GM12872 (cell line): ENCODE results near the gene BRIP1.

ENCODE experiments used
- TF ChIP-seq, protein P1 (sequence below): IDR thresholded peaks from 3 replicates; pipeline ENCODE4 v1.5.1; 2011; ENCODE audit warnings: low read depth, mild to moderate bottlenecking, low read length, moderate library complexity; ENCODE audit not compliant: insufficient read depth

The BRIP1 gene

DNA sequence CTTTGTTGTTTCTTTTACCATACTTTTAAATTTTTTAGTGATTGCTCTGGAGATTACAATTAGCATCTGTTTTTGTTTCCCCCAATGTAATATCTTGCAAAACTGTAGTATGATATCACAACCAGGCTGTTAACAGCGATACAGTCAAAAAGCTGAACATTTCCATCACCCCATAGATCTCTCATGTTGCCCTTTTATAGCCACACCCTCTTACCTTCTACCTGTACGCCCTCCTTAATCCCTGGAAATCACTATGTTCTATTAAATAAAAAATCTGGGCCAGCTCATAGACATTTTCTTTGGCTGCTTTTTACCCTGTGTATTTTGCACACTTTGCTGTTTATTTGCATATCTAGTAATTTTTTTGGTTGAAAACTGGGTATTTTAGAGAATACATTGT, 205.1 kb downstream of the BRIP1 start:
- TF ChIP-seq, protein P1, sequence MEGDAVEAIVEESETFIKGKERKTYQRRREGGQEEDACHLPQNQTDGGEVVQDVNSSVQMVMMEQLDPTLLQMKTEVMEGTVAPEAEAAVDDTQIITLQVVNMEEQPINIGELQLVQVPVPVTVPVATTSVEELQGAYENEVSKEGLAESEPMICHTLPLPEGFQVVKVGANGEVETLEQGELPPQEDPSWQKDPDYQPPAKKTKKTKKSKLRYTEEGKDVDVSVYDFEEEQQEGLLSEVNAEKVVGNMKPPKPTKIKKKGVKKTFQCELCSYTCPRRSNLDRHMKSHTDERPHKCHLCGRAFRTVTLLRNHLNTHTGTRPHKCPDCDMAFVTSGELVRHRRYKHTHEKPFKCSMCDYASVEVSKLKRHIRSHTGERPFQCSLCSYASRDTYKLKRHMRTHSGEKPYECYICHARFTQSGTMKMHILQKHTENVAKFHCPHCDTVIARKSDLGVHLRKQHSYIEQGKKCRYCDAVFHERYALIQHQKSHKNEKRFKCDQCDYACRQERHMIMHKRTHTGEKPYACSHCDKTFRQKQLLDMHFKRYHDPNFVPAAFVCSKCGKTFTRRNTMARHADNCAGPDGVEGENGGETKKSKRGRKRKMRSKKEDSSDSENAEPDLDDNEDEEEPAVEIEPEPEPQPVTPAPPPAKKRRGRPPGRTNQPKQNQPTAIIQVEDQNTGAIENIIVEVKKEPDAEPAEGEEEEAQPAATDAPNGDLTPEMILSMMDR: no peak

DNA sequence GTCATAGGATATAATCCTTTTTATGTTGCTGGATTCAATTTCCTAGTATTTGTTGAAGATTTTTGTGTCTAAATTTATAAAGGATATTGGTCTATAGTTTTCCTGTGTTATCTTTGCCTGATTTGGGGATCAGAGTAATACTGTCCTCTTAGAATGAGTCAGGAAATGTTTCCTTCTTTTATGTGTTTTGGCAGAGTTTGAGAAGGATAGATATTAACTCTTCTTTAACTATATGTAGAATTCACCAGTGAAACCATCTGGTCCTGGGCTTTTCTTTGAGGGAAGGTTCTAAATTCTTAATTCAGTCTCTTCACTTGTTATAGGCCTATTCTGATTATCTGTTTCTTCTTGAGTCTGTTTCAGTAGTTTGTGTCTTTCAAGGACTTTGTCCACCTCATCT, 206.0 kb downstream of the BRIP1 start:
- TF ChIP-seq, protein P1: no peak

GRCh38 chr17:61656721-61657217, 206.6 kb downstream of the BRIP1 start:
- TF ChIP-seq, protein P1: no peak

GRCh38 chr17:61650749-61651148, 212.6 kb downstream of the BRIP1 start:
- TF ChIP-seq, protein P1: no peak

DNA sequence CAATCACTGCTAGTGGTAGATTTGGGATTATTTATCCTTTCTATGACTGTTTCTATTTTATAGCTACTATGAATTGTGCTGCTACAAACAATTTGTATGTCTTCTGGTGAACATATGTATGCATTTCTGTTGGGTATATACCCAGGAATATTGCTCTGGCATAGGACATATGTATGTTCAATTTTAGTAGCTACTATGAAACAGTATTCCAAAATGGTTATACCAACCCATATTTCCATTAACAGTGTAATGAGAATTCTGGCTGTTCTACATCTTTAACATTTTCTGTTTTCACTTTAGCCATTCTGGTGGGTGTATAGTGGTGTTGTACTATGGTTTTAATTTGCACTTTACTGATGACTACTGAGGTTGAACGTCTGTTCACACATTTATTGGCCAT, 214.7 kb downstream of the BRIP1 start:
- TF ChIP-seq, protein P1: no peak

DNA sequence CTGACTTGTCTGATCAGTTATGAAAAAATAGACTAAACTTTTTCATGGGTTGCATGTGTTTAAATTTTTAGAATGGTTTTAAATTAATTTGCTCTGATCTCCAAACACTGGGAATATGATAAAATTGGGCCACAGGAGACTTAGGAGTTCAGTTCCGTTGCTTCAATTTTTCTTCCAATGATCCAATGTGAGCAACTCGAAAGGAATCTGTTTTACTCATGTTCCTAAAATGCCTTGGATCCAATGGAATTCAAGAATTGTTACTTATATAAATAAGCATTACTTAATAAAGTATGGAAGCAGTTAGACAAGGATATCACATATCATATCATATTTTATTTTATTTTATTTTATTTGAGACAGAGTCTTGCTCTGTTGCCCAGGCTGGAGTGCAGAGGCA, 216.3 kb downstream of the BRIP1 start:
- TF ChIP-seq, protein P1: no peak

DNA sequence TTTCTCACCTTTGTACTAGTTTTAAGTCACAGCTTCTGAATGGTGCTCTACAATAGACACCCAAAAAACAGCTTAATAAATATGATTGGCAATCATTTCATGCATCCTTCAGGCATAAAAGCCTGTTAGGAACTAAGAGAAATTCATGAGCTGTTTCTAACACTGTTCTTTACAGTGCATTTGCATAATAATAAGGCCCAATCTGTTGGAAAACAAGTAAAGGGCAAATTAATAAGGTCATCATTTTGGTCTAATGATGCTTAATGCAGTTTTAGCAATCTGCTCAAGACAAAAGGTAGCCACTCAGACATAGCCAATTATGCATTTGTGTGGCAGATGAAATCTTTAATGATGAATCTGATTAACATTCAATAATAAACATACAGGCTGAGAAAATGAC, 216.8 kb downstream of the BRIP1 start:
- TF ChIP-seq, protein P1: no peak
